Measurements from ENCODE around the gene EID2B.

Gene EID2B

GRCh38 chr19:39512988-39513387 lies 19.7 kb downstream of the EID2B start:
- TF ChIP-seq EZH2phosphoT487 (IDR thresholded peaks at IDR 0.05; ENCODE audit: borderline replicate concordance) (no peak), CTCF (conservative IDR thresholded peaks at IDR 0.05; ENCODE audit: low read length) (no peak)
- Histone ChIP-seq H3K9me3 (ENCODE audit: insufficient read depth, low read depth, low read length) (no peaks in the 10 kb centered on the region), H3K36me3 (ENCODE audit: insufficient read depth, low read length) (no peaks in the 10 kb centered on the region), H3K9me2 (replicated peaks; ENCODE audit: low read depth, low read length) (no peaks in the 10 kb centered on the region), H3K4me3 (ENCODE audit: low read length, poor library complexity, severe bottlenecking) (no peak overlapping the region), H3K27me3 (ENCODE audit: insufficient read depth, low read length, poor library complexity, severe bottlenecking) (no peaks in the 10 kb centered on the region), H2AFZ (ENCODE audit: low read length) (no peak overlapping the region), H3K9ac (ENCODE audit: low read depth, low read length, poor library complexity, severe bottlenecking) (no peak overlapping the region), H3K4me2 (ENCODE audit: low read depth, low read length, poor library complexity, severe bottlenecking) (no peak overlapping the region), H3K4me1 (ENCODE audit: insufficient read depth, low read length, poor library complexity, severe bottlenecking) (no peaks in the 10 kb centered on the region), H4K20me1 (ENCODE audit: insufficient read depth, low read length, poor library complexity, severe bottlenecking) (no peaks in the 10 kb centered on the region), H3F3A (ENCODE audit: low read depth) (no peaks in the 10 kb centered on the region), H3K79me2 (ENCODE audit: insufficient read depth, low read length) (no peaks in the 10 kb centered on the region)

GRCh38 chr19:39509233-39509632 lies 23.4 kb downstream of the EID2B start:
- no peak for TF ChIP-seq EZH2phosphoT487 (IDR thresholded peaks at IDR 0.05; ENCODE audit: borderline replicate concordance)
- H3K9me2 ChIP-seq (replicated peaks; ENCODE audit: low read depth, low read length): no peaks in the 10 kb centered on the region
- no peaks in the 10 kb centered on the region for H3K36me3 ChIP-seq (ENCODE audit: insufficient read depth, low read length)
- no peak overlapping the region for H2AFZ ChIP-seq (ENCODE audit: low read length)
- H3K4me3 ChIP-seq (ENCODE audit: low read length, poor library complexity, severe bottlenecking): no peak overlapping the region
- no peak overlapping the region for H3K4me2 ChIP-seq (ENCODE audit: low read depth, low read length, poor library complexity, severe bottlenecking)
- no peaks in the 10 kb centered on the region for H3K79me2 ChIP-seq (ENCODE audit: insufficient read depth, low read length)
- H4K20me1 ChIP-seq (ENCODE audit: insufficient read depth, low read length, poor library complexity, severe bottlenecking): no peaks in the 10 kb centered on the region
- no peaks in the 10 kb centered on the region for H3K9me3 ChIP-seq (ENCODE audit: insufficient read depth, low read depth, low read length)
- H3K9ac ChIP-seq (ENCODE audit: low read depth, low read length, poor library complexity, severe bottlenecking): no peak overlapping the region
- no peaks in the 10 kb centered on the region for H3K4me1 ChIP-seq (ENCODE audit: insufficient read depth, low read length, poor library complexity, severe bottlenecking)
- no peaks in the 10 kb centered on the region for H3F3A ChIP-seq (ENCODE audit: low read depth)
- no peaks in the 10 kb centered on the region for H3K27me3 ChIP-seq (ENCODE audit: insufficient read depth, low read length, poor library complexity, severe bottlenecking)

GRCh38 chr19:39508629-39509028 lies 24.0 kb downstream of the EID2B start:
- Histone ChIP-seq H3K4me1 (ENCODE audit: insufficient read depth, low read length, poor library complexity, severe bottlenecking) (no peaks in the 10 kb centered on the region), H3K9me3 (ENCODE audit: insufficient read depth, low read depth, low read length) (no peaks in the 10 kb centered on the region), H2AFZ (ENCODE audit: low read length) (no peak overlapping the region), H3K4me2 (ENCODE audit: low read depth, low read length, poor library complexity, severe bottlenecking) (no peak overlapping the region), H3K4me3 (ENCODE audit: low read length, poor library complexity, severe bottlenecking) (no peak overlapping the region), H3K27me3 (ENCODE audit: insufficient read depth, low read length, poor library complexity, severe bottlenecking) (no peaks in the 10 kb centered on the region), H4K20me1 (ENCODE audit: insufficient read depth, low read length, poor library complexity, severe bottlenecking) (no peaks in the 10 kb centered on the region), H3K9ac (ENCODE audit: low read depth, low read length, poor library complexity, severe bottlenecking) (no peak overlapping the region), H3F3A (ENCODE audit: low read depth) (no peaks in the 10 kb centered on the region), H3K9me2 (replicated peaks; ENCODE audit: low read depth, low read length) (no peaks in the 10 kb centered on the region), H3K36me3 (ENCODE audit: insufficient read depth, low read length) (no peaks in the 10 kb centered on the region), H3K79me2 (ENCODE audit: insufficient read depth, low read length) (no peaks in the 10 kb centered on the region)
- TF ChIP-seq CTCF (conservative IDR thresholded peaks at IDR 0.05; ENCODE audit: low read length) (no peak), EZH2phosphoT487 (IDR thresholded peaks at IDR 0.05; ENCODE audit: borderline replicate concordance) (no peak)

- Histone ChIP-seq H2AFZ (ENCODE audit: low read length) (no peak overlapping the region), H3K36me3 (ENCODE audit: insufficient read depth, low read length) (no peaks in the 10 kb centered on the region), H3K9me2 (replicated peaks; ENCODE audit: low read depth, low read length) (no peaks in the 10 kb centered on the region), H3K27me3 (ENCODE audit: insufficient read depth, low read length, poor library complexity, severe bottlenecking) (no peaks in the 10 kb centered on the region), H3K9me3 (ENCODE audit: insufficient read depth, low read depth, low read length) (no peaks in the 10 kb centered on the region), H3K79me2 (ENCODE audit: insufficient read depth, low read length) (no peaks in the 10 kb centered on the region), H4K20me1 (ENCODE audit: insufficient read depth, low read length, poor library complexity, severe bottlenecking) (no peaks in the 10 kb centered on the region), H3F3A (ENCODE audit: low read depth) (no peaks in the 10 kb centered on the region), H3K4me2 (ENCODE audit: low read depth, low read length, poor library complexity, severe bottlenecking) (no peak overlapping the region), H3K4me1 (ENCODE audit: insufficient read depth, low read length, poor library complexity, severe bottlenecking) (no peaks in the 10 kb centered on the region), H3K9ac (ENCODE audit: low read depth, low read length, poor library complexity, severe bottlenecking) (no peak overlapping the region), H3K4me3 (ENCODE audit: low read length, poor library complexity, severe bottlenecking) (no peak overlapping the region)
- TF ChIP-seq CTCF (conservative IDR thresholded peaks at IDR 0.05; ENCODE audit: low read length) (no peak), EZH2phosphoT487 (IDR thresholded peaks at IDR 0.05; ENCODE audit: borderline replicate concordance) (no peak)
Observed at GRCh38 chr19:39507715-39508364, 24.8 kb downstream of the EID2B start.
